ENCODE results near the gene TMEM218.

The TMEM218 gene

DNA sequence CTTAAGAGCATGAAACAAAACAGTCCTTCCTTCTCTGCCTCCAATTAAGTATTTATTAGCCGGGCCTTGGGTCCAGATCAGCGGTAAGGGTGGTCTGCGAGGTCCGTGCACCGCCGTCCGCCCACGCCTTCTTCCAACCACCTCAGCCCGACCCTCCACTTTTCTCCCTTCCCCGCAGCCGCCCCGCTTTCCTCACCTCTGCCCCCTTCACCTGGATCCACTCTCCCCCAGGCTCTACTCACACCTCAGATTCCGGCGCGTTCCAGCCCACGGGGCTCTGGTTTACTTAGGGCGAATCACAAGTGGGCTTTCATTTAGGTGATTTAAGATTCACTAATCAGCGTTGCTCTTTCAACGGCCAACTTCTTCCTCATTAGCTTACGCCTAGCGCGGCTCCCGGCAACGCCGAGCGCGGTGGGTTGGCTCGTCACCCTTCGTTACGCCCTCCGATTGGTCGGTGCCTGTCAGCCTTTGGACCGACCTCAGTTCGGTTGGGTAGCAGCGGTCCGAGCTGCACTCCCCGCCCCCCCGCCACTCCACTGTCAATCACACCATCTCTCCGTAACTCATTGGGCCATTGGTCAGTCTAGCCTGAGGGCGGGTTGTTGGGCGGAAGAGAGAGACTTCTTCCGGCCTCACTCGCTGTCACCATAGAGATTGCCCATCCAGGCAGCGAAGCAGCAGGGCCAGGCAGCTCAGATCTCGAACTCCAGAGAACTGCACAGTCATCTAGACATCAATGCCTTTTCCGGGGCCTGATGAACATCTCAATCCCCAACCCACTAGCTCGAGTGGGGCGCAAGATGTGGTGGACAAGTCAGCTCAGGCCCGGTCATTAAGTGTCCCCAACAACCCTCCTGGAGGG lies at the start of gene TMEM218:
Gene TMEM218 (minus strand): TSS at position 284 of the 865 bp plus-strand sequence. CDS start 9,385 bp downstream, outside the sequence.
- DNase-seq = peak; percentile 63 to 100 (median 99)

DNA sequence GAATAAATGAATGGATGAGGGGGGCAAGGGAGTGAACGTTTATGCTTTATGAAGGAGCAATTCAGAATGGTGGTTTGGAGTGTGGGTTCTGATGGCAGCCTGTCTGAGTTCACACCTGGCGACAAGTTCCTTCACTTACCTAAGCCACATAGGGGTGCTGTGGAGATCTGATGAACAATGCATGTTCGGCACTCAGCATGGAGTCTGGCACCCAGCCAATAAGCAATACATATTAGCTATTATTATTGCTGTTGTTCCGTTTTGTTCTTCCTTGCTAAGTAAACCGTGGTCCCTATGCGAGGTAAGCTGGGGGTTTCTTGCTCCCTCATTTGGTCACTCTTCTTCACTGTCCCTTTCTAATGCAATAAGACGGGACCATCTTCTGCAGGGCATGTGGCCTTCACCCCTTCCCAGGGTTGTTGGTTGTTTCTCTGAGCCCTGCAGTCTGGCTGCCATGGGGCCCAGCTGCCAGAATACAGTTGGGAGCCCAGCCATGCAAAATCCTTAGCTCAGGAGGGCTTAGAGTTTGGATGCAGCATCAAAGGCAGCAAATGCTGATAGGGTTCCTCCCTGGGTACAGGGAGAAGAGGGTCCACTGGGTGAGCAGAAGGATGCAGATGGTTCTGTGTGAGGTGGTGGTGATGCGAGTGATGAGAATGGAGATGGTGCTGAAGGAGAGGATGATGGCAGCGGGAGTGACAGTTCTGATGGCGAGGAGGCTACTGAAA lies 46.7 kb upstream of the TMEM218 start:
- DNase-seq = no peak

DNA sequence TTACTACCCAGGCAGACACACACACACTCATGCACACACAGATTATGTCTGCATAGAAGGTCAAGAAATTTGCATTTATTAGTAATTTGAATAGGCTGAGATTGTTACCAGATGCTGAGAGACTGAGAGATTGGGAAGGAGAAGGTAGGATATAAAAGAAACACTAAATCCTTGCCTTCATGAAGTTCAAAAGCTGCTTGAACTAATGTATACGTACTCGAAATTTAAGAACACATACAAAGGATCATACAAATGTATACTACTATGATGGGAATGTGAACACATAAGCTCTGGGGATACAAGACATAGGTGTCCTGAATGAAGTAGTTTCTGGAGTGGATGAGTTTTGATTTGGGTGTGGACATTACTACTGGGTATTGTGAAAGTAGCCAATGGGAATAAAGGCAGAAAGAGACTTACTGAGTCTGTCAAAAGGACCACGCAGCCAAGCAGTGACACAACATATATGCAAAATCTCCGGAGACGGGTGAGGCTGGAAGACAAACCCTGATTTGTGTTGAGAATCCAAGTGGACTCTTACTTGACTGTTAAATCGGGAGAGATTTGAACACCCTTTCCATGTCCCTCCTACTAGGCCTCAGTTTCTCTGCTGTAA lies 45.8 kb upstream of the TMEM218 start:
- no peak for DNase-seq

DNA sequence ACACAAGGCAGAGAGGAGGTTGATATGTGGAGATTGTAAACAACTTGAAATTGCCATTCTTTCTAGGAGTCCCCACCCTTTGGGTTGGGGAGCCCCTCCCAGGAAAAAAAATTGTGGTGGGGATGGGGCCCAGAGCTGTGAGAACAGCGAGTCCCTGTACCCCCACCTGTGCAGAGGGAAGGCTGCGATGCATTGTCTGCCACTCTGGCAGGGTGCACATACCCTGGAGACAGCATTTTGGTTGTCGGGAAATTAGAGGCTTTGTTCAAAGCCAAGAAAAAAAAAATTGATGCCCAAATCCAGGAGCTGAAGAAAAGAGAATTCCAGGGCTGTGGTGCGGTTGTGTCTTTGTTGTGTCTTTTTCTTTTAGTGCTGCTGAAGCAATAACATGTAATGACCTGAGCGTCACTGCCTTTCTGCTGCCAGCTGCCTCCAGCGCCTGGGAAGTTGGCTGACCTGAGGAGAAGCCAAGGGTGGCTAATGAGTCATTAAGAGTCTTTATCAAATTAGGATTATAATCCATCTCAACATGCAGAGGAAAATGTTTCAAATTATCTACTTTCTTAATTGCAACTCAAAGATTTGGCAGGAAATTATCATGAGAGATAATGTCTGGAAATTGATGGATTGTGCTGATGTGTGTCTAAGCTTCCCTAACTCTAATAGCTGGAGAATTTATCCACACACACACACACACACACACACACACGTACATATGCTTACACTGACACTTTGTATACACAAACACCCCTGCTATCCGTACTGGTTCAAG lies 45.1 kb upstream of the TMEM218 start:
- no peak for DNase-seq

DNA sequence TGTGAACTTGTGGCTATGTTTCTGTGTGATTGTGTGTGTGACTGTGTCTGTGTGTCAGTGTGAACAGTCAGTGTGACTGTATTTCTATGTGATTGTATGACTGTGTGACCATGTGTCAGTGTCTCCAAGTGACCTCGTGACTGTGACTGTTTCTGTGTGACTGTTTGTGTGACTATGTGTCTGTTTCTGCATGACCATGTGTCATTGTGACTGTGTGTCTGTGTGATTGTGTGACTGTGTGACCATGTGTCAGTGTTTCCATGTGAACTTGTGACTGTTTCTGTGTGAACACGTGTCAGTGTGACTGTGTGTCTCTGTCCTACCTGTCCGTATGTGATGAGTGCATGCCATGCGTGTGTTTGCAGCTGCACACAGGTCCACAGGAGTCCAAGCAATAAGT lies 44.3 kb upstream of the TMEM218 start:
- DNase-seq = no peak

DNA sequence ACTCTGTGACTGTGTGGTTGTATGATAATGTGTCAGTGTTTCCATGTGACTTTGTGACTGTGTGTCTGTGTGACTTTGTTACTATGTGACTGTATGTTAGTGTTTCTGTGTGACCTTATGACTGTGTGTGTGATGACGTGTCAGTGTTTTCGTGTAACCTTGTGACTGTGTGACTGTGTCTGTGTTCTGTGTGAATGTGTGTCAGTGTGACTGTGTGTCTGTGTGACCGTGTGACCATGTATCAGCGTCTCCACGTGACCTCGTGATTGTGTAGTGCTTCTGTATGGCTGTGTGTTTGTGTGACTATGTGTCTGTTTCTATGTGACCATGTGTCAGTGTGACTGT lies 43.6 kb upstream of the TMEM218 start:
- no peak for DNase-seq

DNA sequence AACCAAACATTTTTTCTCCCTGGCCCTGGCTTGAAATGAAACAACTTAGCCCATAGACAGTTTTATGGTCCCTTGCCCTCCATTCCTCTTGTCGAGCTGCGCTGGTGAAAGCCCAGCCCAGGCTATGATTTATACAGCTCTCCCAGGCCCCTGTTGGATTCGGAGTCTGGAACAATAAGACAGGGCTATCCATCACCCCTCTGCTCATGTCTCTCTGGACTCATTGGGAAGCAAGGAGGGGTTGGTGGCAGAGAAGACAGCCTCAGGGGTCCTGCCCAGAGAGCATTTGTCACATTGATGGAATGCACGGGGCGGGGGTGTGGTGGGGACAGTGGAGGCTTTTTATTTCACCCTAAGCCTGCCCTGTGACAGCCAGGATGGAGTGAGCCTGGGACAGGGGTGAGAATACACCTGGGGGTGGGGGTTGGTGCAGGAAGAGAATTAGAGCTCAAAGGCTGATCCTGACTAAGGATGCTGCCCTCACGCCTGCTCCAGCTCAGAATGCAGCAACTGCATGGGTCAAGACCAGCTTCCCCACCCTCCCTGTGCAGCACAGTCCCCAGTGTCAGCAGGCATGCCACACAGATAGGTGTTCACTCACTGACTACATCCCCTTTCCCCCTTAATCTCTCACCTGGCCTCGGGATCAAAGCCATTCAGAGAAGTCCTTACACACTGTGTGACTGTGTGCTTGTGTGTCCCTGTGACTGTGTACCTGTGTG lies 43.1 kb upstream of the TMEM218 start:
- no peak for DNase-seq

DNA sequence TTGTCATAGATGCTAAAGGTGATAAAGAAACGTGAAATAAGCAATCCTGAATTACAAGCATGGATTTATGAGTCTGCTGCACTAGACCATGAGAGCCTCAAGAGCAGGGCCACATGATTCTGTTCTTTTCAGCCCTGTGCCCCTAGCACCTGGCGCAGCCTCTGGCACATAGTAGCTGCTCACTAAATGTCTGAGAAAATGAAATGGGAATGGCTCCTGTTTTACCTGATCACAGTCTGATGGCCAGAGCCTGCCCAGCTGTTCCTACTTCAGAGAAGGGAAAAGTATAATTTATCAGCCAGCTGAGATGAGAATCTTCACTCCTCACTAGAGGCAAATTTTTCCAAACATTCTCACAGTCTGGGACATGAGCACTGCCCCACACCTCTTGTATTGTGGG lies 42.4 kb upstream of the TMEM218 start:
- no peak for DNase-seq

DNA sequence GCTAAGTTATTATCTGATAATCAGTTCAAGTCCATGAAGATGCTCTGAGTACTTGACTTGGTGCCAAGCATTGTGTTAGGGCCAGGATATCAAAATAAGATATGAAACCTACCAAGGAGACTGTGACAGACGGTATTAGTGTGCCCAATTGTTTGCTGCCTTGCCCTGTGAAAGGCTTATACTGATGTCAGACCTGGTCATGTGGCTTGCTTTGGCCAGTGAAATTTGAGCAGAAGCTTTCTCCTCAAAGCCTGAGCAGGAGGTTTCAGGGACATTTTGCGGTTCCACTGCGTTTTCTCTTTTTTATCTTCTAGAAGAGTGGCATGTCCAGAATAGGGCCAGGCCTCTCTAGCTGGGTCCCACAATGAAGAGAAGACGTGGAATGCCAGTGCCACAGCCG lies 37.3 kb upstream of the TMEM218 start:
- no peak for DNase-seq

DNA sequence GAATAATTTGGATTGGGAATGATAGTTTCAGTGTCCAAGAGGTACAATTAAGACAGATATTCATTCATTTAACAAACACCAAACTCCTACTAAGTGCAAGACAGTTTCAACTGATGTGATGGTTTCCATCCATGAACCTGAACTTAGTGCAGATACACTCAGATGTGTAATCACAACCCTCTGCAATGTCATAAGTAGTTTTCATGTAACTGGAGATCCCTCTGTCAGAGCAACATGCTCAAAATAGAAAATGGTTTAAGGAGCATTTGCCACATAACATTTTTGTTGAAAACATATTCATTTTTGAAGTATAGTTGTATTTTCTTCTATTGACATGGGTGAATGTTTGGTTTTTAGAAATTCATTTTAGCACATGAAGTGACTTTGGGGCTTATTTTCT lies 36.6 kb upstream of the TMEM218 start:
- no peak for DNase-seq

DNA sequence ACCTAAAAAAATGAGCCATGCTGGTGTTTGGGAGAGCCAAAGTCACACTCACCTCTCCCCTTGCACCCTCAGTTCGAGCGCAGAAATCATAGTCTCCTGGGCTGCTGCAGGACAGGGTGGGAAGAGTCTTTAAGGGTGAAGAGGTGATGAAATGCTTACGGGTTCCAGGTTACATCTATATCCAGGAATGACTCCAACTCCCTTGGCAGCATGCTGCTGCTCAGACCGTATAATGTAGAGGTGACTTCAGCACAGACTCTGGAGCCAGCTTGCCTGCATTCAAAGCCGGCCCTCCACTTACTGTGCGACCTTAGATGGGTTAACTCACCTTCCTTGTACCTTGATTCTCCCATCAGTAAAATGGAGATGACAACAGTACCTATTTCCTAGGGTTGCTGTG lies 35.9 kb upstream of the TMEM218 start:
- no peak for DNase-seq

DNA sequence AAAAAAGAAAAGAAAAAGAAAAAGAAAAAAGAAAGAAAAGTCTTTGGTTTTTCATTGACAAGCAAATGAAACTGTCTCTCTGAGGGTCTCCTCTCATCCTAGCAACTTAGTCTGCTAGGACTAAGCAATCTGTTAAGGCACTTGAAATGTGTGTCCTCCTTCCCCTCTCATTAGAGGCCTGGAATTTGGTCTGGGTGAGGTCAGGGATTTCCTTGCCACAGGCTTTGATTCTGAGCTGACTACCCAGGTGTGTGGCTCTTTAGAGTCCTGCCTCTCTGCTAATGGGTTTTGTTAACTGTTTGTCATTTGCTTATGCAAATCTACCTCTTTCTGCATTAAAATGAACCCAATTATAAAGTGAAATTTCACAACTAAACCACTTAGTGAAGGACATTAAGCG lies 34.8 kb upstream of the TMEM218 start:
- DNase-seq = no peak

DNA sequence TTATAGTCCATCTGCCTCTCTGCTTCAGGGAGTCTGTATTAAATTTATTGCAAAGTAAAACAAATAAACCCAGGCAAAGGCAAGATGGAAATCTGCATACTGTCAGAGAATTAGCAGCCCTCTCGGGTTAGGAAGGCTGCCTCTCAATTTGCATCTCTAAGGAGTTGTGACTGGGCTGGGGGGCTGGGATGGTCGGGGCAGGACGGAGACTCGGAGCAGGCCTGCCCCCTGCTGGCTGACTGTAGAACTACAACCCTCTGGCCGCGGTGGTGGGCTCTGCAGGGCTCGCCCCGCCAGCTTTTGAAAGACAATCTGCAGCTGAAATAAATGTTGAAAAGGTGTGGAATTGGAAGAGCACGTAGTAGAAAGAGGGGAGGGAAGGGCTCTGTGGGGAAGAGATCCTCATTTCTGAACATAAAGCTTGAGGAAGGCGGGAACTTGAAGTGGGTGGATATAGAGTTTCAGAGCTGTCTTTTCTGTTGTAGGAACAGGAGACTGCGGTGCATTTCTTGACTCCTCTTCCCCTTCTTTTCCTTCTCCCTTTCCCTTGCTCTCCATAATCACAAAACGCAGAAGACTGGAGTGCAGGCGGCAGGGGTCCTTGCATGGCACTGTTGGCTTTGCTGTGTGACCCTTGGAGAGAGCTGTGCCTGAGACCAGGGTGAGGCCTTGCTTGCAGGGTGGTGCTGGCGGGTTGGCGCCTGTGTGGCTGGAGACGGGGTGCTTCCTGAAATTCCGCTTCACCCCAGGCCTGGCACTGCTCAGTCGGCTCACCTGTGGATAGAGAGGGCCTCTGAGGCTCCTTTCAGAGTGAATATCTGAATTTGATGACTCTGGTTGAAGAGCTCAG lies 30.5 kb upstream of the TMEM218 start:
- DNase-seq = peak in 31 of 56 donors; percentile 5 to 70 (median 24)

DNA sequence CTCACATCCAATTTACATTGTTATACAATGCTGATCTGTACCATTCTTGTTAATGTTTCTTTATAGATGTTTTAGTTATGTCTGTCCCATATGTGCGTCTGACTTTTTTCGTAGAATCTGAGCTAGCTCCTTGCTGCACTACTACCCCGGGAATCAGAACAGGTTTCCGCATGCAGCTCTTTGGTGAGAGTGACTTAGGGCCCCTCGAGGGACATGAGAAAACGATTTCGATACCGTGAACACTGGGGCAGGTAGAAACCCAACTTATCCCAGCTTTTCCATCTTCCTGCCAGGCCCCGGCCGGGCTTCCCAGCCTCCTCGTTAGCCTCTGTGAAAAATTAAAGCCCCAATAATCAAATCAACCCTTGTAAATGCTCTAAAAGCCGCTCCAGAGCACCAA lies 29.8 kb upstream of the TMEM218 start:
- DNase-seq = no peak

DNA sequence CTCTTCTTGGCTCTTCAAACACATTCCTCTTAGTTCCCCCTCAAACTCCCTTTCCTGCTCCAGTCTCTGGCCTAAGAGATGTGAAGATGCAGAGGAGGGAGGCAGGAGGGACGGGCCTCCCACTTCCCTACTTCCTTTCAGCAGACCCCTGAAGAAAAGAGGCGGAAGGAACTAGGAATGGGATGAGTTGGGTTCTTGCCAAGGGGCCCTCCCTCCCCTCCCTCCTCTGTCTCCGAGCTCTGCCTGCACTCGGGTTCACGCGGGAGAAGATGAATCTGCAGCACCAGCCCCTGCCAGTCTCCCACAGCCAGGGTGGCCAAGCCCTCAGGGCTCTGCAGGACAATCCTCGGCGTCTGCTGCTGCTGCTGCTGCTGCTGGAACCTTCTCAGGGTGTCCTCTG lies 28.8 kb upstream of the TMEM218 start:
- DNase-seq = no peak

DNA sequence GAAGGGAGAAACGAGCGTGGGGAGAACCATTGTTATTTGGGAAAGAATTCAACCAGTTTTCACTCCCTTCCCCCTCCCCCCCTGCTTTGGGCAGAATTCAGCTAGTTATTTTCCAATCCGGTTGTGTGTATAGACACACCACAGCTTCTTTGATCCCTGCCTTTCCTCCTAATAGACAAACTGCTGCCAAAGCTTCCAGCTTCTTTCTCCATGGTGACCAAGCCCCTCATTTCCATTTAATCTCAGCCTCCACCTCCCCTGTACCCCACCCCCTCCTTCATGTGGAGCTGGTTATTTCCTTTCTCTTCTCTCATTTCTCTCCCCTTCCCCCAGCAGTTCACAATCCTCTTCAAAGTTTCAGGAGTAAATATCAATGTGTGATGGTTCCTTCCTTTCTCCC lies 28.4 kb upstream of the TMEM218 start:
- DNase-seq = no peak

DNA sequence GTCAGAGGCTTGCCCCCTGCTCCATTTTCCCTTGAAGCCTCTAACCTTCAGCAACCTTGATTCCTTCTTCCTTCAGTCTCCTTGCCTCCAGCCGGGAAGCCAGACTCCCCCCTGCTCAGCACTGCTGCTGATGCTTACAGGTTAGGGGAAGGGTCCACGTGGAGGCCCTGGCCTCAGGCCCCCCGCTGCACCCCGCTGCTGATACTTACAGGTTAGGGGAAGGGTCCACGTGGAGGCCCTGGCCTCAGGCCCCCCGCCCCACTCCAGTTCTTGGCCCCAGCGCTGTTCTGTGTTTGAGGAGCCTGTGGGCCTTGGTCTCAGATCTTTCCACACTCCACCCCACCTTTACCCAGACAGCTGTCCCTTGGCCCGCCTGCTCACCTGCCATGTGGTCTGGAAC lies 27.5 kb upstream of the TMEM218 start:
- no peak for DNase-seq

DNA sequence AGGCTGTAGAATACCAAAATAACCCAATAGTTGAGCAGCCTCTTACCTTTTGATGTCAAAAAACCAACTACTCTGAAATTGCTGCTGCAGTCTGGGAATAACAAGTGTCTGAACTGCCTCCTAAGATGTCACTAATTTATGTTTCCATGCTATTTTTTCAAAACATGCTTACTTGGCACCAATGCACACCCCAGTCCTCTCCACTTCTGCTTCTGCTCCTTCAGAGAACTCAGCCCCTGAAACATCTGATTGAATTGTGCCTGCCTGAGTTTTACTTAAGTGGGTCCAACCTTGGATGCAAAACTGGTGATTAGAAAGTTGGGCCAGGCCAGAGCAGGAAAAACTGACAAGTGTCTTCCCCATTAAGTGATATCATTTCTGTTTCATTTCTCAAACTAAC lies 24.6 kb upstream of the TMEM218 start:
- no peak for DNase-seq

DNA sequence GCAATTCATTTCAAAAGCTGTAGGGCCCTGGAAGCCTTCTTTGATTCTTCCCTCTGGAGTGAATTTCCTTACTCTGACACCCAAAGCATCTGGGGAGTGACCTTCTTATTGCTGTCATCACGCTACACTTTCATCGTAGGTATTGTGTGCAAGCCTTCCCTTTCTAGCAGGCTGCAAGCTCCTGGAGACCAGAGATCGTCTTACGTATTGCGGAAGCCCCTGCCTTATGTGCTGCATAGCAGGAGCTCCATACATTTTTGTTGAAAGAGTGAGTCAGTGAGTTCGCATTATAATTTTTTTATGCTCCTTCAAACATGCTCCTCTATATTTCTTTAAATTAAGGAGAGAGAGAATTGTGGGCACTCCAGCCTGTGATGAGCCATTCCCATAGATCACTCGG lies 21.2 kb upstream of the TMEM218 start:
- DNase-seq = no peak

DNA sequence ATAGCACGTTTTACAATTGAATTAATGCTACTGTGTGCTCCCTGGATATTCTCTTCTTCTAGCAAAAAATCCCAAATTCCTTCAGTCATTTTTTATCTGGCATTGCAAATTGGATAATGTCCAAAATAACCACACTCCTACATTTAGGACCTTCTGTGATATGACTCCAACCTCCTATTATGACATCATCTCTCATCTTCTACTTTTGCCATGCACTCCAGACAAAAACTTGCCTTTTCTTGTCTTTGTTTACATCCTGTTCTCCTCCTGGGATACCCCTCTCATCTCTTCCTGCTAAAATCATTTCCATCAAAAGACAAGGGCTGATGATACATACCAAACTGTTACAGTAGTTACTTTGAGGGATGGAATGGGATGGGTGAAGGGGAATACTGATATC lies 20.6 kb upstream of the TMEM218 start:
- no peak for DNase-seq
